WTC11 (cell line): ENCODE measurements around the gene ABR. TPM values are rescaled to one million over a fixed set of nuclear protein-coding genes. Genes with fewer than 3 reads are reported as not detected.

Experiments used
- ATAC-seq: fragments of 200-7000 bp; cut with Tn5 transposase; 2 replicates; pipeline ENCODE4 v1.10.0; 2021; ENCODE audit warnings: mild to moderate bottlenecking, moderate library complexity
- CTCF ChIA-PET: fragments of 300-600 bp; sonication (Branson Sonifier 250); formaldehyde crosslinking; loops from one replicate; lab custom pipeline; 2021; ENCODE audit warnings: antibody characterized with exemption; lab: Charles Lee
- POLR2A ChIA-PET: fragments of 350-600 bp; sonication (Branson Sonifier 250); formaldehyde crosslinking; loops from one replicate; lab custom pipeline; 2021; ENCODE audit warnings: antibody characterized with exemption; lab: Charles Lee
- DNase-seq: peaks from one replicate; pipeline ENCODE4 v3.0.0; 2021; ENCODE audit warnings: low spot score
- H3K27ac Mint-ChIP-seq: 2 replicates; pipeline ENCODE4 v1.8.0; 2021; ENCODE audit warnings: mixed read lengths
- H3K27me3 Mint-ChIP-seq: 2 replicates; pipeline ENCODE4 v1.8.0; 2021; ENCODE audit warnings: low read depth, mild to moderate bottlenecking, moderate library complexity, mixed read lengths
- H3K36me3 Mint-ChIP-seq: 2 replicates; pipeline ENCODE4 v1.8.0; 2021; ENCODE audit warnings: mixed read lengths
- H3K4me1 Mint-ChIP-seq: 2 replicates; pipeline ENCODE4 v1.8.0; 2022; ENCODE audit warnings: mixed read lengths
- H3K4me3 Mint-ChIP-seq: 2 replicates; pipeline ENCODE4 v1.8.0; 2021; ENCODE audit warnings: mild to moderate bottlenecking, moderate library complexity, mixed read lengths
- H3K9me3 Mint-ChIP-seq: 2 replicates; pipeline ENCODE4 v1.8.0; 2021; ENCODE audit warnings: mixed read lengths
- ARID4B ChIP-seq: sonication (generic); formaldehyde crosslinking; IDR thresholded peaks from 2 replicates; pipeline ENCODE4 v1.8.0; 2023; ENCODE audit warnings: missing genetic modification reagents, mild to moderate bottlenecking, borderline replicate concordance
- ERG ChIP-seq: fragments of 250-450 bp; sonication (Bioruptor Pico); IDR thresholded peaks from 2 replicates; pipeline ENCODE4 v1.8.0; 2021; ENCODE audit warnings: mild to moderate bottlenecking
- FOXK1 ChIP-seq: sonication (generic); formaldehyde crosslinking; IDR thresholded peaks from 2 replicates; pipeline ENCODE4 v1.8.0; 2022; ENCODE audit warnings: mild to moderate bottlenecking, moderate library complexity, missing genetic modification reagents
- GTF2I ChIP-seq: fragments of 250-450 bp; sonication (Bioruptor Pico); conservative IDR thresholded peaks from 2 replicates; pipeline ENCODE4 v1.4.0; 2021; ENCODE audit warnings: mild to moderate bottlenecking
- HMGA2 ChIP-seq: fragments of 250-450 bp; sonication (Bioruptor Pico); IDR thresholded peaks from 2 replicates; pipeline ENCODE4 v1.4.0; 2021; ENCODE audit warnings: mild to moderate bottlenecking, moderate library complexity
- JAZF1 ChIP-seq: fragments of 250-450 bp; sonication (Bioruptor Pico); IDR thresholded peaks from 2 replicates; pipeline ENCODE4 v1.9.0; 2021; ENCODE audit warnings: moderate library complexity, mild to moderate bottlenecking, inconsistent platforms
- MAX ChIP-seq: sonication (generic); formaldehyde crosslinking; IDR thresholded peaks from 2 replicates; pipeline ENCODE4 v1.8.0; 2022; ENCODE audit warnings: mild to moderate bottlenecking, missing genetic modification reagents
- MXD4 ChIP-seq: fragments of 250-450 bp; sonication (Bioruptor Pico); IDR thresholded peaks from 2 replicates; pipeline ENCODE4 v1.8.0; 2021; ENCODE audit warnings: mild to moderate bottlenecking, moderate library complexity, borderline replicate concordance
- MYBL2 ChIP-seq: sonication (generic); formaldehyde crosslinking; IDR thresholded peaks from 2 replicates; pipeline ENCODE4 v1.8.1; 2023; ENCODE audit warnings: mild to moderate bottlenecking, moderate library complexity, missing genetic modification reagents
- NFYB ChIP-seq: sonication (generic); formaldehyde crosslinking; conservative IDR thresholded peaks from 2 replicates; pipeline ENCODE4 v1.8.0; 2022; ENCODE audit warnings: low read depth, missing genetic modification reagents
- RELA ChIP-seq: sonication (generic); formaldehyde crosslinking; IDR thresholded peaks from 2 replicates; pipeline ENCODE4 v1.8.1; 2022; ENCODE audit warnings: missing genetic modification reagents, mild to moderate bottlenecking, borderline replicate concordance
- RORB ChIP-seq: fragments of 250-450 bp; sonication (Bioruptor Pico); IDR thresholded peaks from 2 replicates; pipeline ENCODE4 v1.9.0; 2021; ENCODE audit warnings: mild to moderate bottlenecking
- TEAD4 ChIP-seq: sonication (generic); formaldehyde crosslinking; IDR thresholded peaks from 2 replicates; pipeline ENCODE4 v1.8.0; 2022; ENCODE audit warnings: mild to moderate bottlenecking, missing genetic modification reagents
- USF2 ChIP-seq: sonication (generic); formaldehyde crosslinking; IDR thresholded peaks from 2 replicates; pipeline ENCODE4 v1.8.1; 2023; ENCODE audit warnings: mild to moderate bottlenecking, missing genetic modification reagents, moderate library complexity
- ZNF121 ChIP-seq: sonication (generic); formaldehyde crosslinking; IDR thresholded peaks from 2 replicates; pipeline ENCODE4 v1.8.0; 2023; ENCODE audit warnings: missing genetic modification reagents
- ZNF219 ChIP-seq: sonication (generic); formaldehyde crosslinking; IDR thresholded peaks from 2 replicates; pipeline ENCODE4 v1.8.0; 2023; ENCODE audit warnings: missing genetic modification reagents, mild to moderate bottlenecking, borderline replicate concordance
- ZNF263 ChIP-seq: sonication (generic); formaldehyde crosslinking; IDR thresholded peaks from 2 replicates; pipeline ENCODE4 v1.8.1; 2022; ENCODE audit warnings: low read depth, mild to moderate bottlenecking, moderate library complexity, missing genetic modification reagents
- ZNF416 ChIP-seq: fragments of 250-450 bp; sonication (Bioruptor Pico); IDR thresholded peaks from 2 replicates; pipeline ENCODE4 v1.9.0; 2021; ENCODE audit warnings: mild to moderate bottlenecking, inconsistent platforms
- total RNA-seq: library from RNA; stranded (reverse); gene quantifications from 3 replicates; pipeline ENCODE4 v1.2.3, GENCODE V29; 2021
- TF ChIP-seq, protein P1 (sequence below): sonication (generic); formaldehyde crosslinking; IDR thresholded peaks from 2 replicates; pipeline ENCODE4 v1.8.1; 2022; ENCODE audit warnings: low read depth, mild to moderate bottlenecking, moderate library complexity, missing genetic modification reagents, borderline replicate concordance
- TF ChIP-seq, protein P2 (sequence below): sonication (generic); formaldehyde crosslinking; IDR thresholded peaks from 2 replicates; pipeline ENCODE4 v1.8.1; 2023; ENCODE audit warnings: mild to moderate bottlenecking, missing genetic modification reagents, borderline replicate concordance
- TF ChIP-seq, protein P3 (sequence below): sonication (generic); formaldehyde crosslinking; IDR thresholded peaks from 2 replicates; pipeline ENCODE4 v1.8.1; 2023; ENCODE audit warnings: mild to moderate bottlenecking, moderate library complexity, missing genetic modification reagents

Gene ABR
- total RNA-seq, 1 experiment from 2014 or later = 38.0 TPM

GRCh38 chr17:1227917-1228780 lies 48.4 kb upstream of the ABR start (continued):
- no peak for TF ChIP-seq ARID4B (CRISPR knock-in tag)
- no peak for TF ChIP-seq MAX (CRISPR knock-in tag)
- no peak for TF ChIP-seq GTF2I
- TF ChIP-seq TEAD4 (CRISPR knock-in tag) = no peak
- no peak for TF ChIP-seq HMGA2 (CRISPR knock-in tag)
- TF ChIP-seq ZNF121 (CRISPR knock-in tag) = no peak
- TF ChIP-seq ZNF219 (CRISPR knock-in tag) = no peak
- TF ChIP-seq ERG = no peak

DNA sequence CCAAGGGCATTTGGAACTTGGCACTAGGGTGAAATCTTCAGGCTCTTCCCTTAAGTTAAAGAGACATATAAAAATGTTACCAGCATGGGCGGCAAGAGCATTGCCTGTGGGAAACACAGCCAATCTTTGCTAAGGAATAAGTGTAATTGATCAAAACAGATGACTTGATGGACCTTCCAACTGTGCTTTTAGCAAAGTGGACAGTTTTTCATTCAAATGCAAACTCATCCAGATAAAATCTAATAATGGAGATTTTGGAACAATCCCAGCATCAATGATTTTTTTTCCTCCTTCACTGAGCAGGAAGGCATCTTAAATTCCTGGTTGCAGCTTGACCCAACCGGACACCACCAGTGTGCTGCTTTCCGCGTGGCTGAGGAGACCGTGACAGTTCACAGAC lies 47.6 kb upstream of the ABR start:
- Mint-ChIP-seq H3K4me3 (peak overlapping the region; percentile 75), H3K27me3 (peaks cover 75% of the 10 kb centered on the region), H3K27ac (no peak overlapping the region), H3K9me3 (no peaks in the 10 kb centered on the region), H3K36me3 (peaks cover 2% of the 10 kb centered on the region; the same call in 1 of the 2 replicates), H3K4me1 (peaks cover 8% of the 10 kb centered on the region)
- ATAC-seq (no peak), DNase-seq (no peak)
- POLR2A ChIA-PET = interaction anchor here (0.6 kb wide), 1 partner anchor 1671 kb away, joined by 3 read pairs; no protein-coding TSS in a partner anchor
- CTCF ChIA-PET = interaction anchor here (1.1 to 2.6 kb wide), 3 partner anchors 24 to 105 kb away, joined by 3 to 10 read pairs (median 4); no protein-coding TSS in a partner anchor
- TF ChIP-seq ZNF263 (CRISPR knock-in tag) (no peak), RORB (CRISPR knock-in tag) (no peak), ZNF416 (CRISPR knock-in tag) (no peak), RELA (CRISPR knock-in tag) (no peak), MYBL2 (no peak), FOXK1 (CRISPR knock-in tag) (no peak), NFYB (no peak), JAZF1 (CRISPR knock-in tag) (no peak), MXD4 (CRISPR knock-in tag) (no peak), USF2 (no peak)
- TF ChIP-seq, protein P1, sequence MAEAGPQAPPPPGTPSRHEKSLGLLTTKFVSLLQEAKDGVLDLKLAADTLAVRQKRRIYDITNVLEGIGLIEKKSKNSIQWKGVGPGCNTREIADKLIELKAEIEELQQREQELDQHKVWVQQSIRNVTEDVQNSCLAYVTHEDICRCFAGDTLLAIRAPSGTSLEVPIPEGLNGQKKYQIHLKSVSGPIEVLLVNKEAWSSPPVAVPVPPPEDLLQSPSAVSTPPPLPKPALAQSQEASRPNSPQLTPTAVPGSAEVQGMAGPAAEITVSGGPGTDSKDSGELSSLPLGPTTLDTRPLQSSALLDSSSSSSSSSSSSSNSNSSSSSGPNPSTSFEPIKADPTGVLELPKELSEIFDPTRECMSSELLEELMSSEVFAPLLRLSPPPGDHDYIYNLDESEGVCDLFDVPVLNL = no peak
- TF ChIP-seq, protein P2, sequence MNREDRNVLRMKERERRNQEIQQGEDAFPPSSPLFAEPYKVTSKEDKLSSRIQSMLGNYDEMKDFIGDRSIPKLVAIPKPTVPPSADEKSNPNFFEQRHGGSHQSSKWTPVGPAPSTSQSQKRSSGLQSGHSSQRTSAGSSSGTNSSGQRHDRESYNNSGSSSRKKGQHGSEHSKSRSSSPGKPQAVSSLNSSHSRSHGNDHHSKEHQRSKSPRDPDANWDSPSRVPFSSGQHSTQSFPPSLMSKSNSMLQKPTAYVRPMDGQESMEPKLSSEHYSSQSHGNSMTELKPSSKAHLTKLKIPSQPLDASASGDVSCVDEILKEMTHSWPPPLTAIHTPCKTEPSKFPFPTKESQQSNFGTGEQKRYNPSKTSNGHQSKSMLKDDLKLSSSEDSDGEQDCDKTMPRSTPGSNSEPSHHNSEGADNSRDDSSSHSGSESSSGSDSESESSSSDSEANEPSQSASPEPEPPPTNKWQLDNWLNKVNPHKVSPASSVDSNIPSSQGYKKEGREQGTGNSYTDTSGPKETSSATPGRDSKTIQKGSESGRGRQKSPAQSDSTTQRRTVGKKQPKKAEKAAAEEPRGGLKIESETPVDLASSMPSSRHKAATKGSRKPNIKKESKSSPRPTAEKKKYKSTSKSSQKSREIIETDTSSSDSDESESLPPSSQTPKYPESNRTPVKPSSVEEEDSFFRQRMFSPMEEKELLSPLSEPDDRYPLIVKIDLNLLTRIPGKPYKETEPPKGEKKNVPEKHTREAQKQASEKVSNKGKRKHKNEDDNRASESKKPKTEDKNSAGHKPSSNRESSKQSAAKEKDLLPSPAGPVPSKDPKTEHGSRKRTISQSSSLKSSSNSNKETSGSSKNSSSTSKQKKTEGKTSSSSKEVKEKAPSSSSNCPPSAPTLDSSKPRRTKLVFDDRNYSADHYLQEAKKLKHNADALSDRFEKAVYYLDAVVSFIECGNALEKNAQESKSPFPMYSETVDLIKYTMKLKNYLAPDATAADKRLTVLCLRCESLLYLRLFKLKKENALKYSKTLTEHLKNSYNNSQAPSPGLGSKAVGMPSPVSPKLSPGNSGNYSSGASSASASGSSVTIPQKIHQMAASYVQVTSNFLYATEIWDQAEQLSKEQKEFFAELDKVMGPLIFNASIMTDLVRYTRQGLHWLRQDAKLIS (CRISPR knock-in tag) = no peak
- TF ChIP-seq, protein P3, sequence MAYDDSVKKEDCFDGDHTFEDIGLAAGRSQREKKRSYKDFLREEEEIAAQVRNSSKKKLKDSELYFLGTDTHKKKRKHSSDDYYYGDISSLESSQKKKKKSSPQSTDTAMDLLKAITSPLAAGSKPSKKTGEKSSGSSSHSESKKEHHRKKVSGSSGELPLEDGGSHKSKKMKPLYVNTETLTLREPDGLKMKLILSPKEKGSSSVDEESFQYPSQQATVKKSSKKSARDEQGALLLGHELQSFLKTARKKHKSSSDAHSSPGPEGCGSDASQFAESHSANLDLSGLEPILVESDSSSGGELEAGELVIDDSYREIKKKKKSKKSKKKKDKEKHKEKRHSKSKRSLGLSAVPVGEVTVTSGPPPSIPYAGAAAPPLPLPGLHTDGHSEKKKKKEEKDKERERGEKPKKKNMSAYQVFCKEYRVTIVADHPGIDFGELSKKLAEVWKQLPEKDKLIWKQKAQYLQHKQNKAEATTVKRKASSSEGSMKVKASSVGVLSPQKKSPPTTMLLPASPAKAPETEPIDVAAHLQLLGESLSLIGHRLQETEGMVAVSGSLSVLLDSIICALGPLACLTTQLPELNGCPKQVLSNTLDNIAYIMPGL (CRISPR knock-in tag) = no peak
